Measurements from ENCODE around the gene TP53TG3C.
"Not testable (repeated sequence)": the region's sequence is repeated elsewhere in the genome, so short reads cannot be mapped to it uniquely, and the experiment has no call there.

The TP53TG3C gene

GRCh38 chr16:33193926-33194325 lies at the start of gene TP53TG3C:
Gene TP53TG3C, plus strand, starts transcription at chr16:33194226. Its CDS starts 68 bp downstream, at chr16:33194294.
- DNase-seq, result not testable (repeated sequence)
